K562 (cell line): Measurements from ENCODE around the gene CTSD. TPM values are rescaled to one million over a fixed set of nuclear protein-coding genes. Genes with fewer than 3 reads are reported as not detected.

ENCODE experiments used
- ATAC-seq: fragments of 200-7000 bp; cut with Tn5 transposase; 3 replicates; pipeline ENCODE4 v1.9.1; 2020; ENCODE audit warnings: moderate library complexity
- BruUV-seq: library from RNA; stranded (reverse); fragments of 400-500 nt; replicated peaks from 2 replicates; lab custom pipeline; 2021; lab: Mats Ljungman, UMichigan
- CTCF ChIA-PET: fragments of 300-600 bp; formaldehyde crosslinking; extraction: SDS; loops from one replicate; lab custom pipeline; 2021; ENCODE audit warnings: low intra/inter-chr PET ratio; lab: Yijun Ruan, JAX
- POLR2A ChIA-PET: fragments of 300-600, 350-650 bp; sonication (Branson Sonifier 250); formaldehyde crosslinking; extraction: SDS; loops from one replicate; lab custom pipeline; 2021; ENCODE audit warnings: antibody characterized with exemption, inconsistent platforms; lab: Yijun Ruan, JAX
- DNase-seq, 4 experiments: peaks; one replicate each; pipeline versions ENCODE4 v3.0.0 to v3.0.0-alpha.2; 2011 to 2018; ENCODE audit warnings: low spot score in 3 of 4, mixed read lengths in 3 of 4; ENCODE audit errors: extremely low read depth in 1 of 4
- FAIRE-seq: peaks from 2 replicates; lab custom pipeline; 2011; peaks lifted over from hg19 to GRCh38; lab: Jason Lieb, UNC
- H2AFZ ChIP-seq: 2 replicates; pipeline ENCODE4 v1.6.0; 2011; ENCODE audit warnings: low read depth, low read length, control low read depth, inconsistent platforms
- H3K27ac ChIP-seq: fragments of 200-600 bp; 3 replicates; pipeline ENCODE4 v1.8.0; 2011; ENCODE audit warnings: low read depth, mild to moderate bottlenecking, control low read depth, inconsistent platforms, low read length, moderate library complexity, mixed read lengths; ENCODE audit errors: extremely low read depth
- H3K27me3 ChIP-seq, 2 experiments: fragments of 300-600 bp in 1 of 2; 2 replicates in 1 of 2; 3 replicates in 1 of 2; pipeline versions ENCODE4 v1.6.0 to v1.8.0; 2011; ENCODE audit warnings: inconsistent platforms in 2 of 2, low read length in 2 of 2, mild to moderate bottlenecking in 1 of 2, mixed read lengths in 1 of 2, moderate library complexity in 1 of 2; ENCODE audit not compliant: control insufficient read depth in 2 of 2, insufficient read depth in 2 of 2
- H3K36me3 ChIP-seq: fragments of 300-600 bp; 3 replicates; pipeline ENCODE4 v1.8.0; 2011; ENCODE audit warnings: mild to moderate bottlenecking, low read length, inconsistent platforms; ENCODE audit not compliant: control insufficient read depth, insufficient read depth
- H3K4me1 ChIP-seq, 2 experiments: fragments of 200-600 bp in 1 of 2; replicated peaks in 1 of 2; 2 replicates in 1 of 2; 3 replicates in 1 of 2; pipeline versions ENCODE4 v1.5.1 to v1.8.0; 2011; ENCODE audit warnings: inconsistent platforms in 2 of 2, low read length in 2 of 2, mild to moderate bottlenecking in 1 of 2, mixed read lengths in 1 of 2, moderate library complexity in 1 of 2; ENCODE audit not compliant: control insufficient read depth in 2 of 2, insufficient read depth in 2 of 2
- H3K4me2 ChIP-seq: 2 replicates; pipeline ENCODE4 v1.6.1; 2011; ENCODE audit warnings: low read length, control low read depth, inconsistent platforms, mixed read lengths; ENCODE audit not compliant: insufficient read depth
- H3K4me3 ChIP-seq: fragments of 200-600 bp; sonication (generic), shearing (Covaris generic); 2 replicates; pipeline ENCODE4 v1.5.1; 2016; ENCODE audit warnings: control low read depth, inconsistent platforms
- H3K79me2 ChIP-seq: fragments of 200-600 bp; 3 replicates; pipeline ENCODE4 v1.8.0; 2011; ENCODE audit warnings: low read length, inconsistent platforms; ENCODE audit not compliant: control insufficient read depth, insufficient read depth
- H3K9ac ChIP-seq, 2 experiments: 2 replicates each; pipeline versions ENCODE4 v1.6.0 to v1.6.1; 2011; ENCODE audit warnings: low read depth in 2 of 2, low read length in 2 of 2, control low read depth in 1 of 2, inconsistent platforms in 1 of 2, mild to moderate bottlenecking in 1 of 2, mixed read lengths in 1 of 2; ENCODE audit not compliant: insufficient read depth in 1 of 2
- H3K9me1 ChIP-seq: one replicate; pipeline ENCODE4 v1.6.0; 2011; ENCODE audit warnings: inconsistent platforms, mild to moderate bottlenecking, low read length, moderate library complexity; ENCODE audit not compliant: control insufficient read depth, insufficient read depth
- H3K9me3 ChIP-seq: replicated peaks from 2 replicates; pipeline ENCODE4 v1.5.1; 2011; ENCODE audit warnings: low read depth, low read length, inconsistent platforms; ENCODE audit not compliant: control insufficient read depth, insufficient read depth
- H4K20me1 ChIP-seq: replicated peaks from 2 replicates; pipeline ENCODE4 v1.6.1; 2011; ENCODE audit warnings: low read length, inconsistent platforms, mixed read lengths; ENCODE audit not compliant: control insufficient read depth, insufficient read depth
- CGGBP1 ChIP-seq: fragments of 250-450 bp; sonication (Bioruptor Pico); IDR thresholded peaks from 2 replicates; pipeline ENCODE4 v1.9.0; 2021; ENCODE audit warnings: mild to moderate bottlenecking
- CLOCK ChIP-seq: fragments of 250-450 bp; sonication (Bioruptor Pico); IDR thresholded peaks from 2 replicates; pipeline ENCODE4 v1.4.0; 2020; ENCODE audit warnings: mild to moderate bottlenecking, moderate library complexity, borderline replicate concordance
- JUNB ChIP-seq: fragments of 450-650 bp; formaldehyde crosslinking; conservative IDR thresholded peaks from 2 replicates; pipeline ENCODE4 v1.4.0; 2020; ENCODE audit warnings: mild to moderate bottlenecking
- NCOR1 ChIP-seq: fragments of 450-650 bp; IDR thresholded peaks from 2 replicates; pipeline ENCODE4 v1.6.1; 2016; ENCODE audit warnings: mild to moderate bottlenecking, moderate library complexity
- PTBP1 ChIP-seq: fragments of 200-400 bp; formaldehyde crosslinking; IDR thresholded peaks from 2 replicates; pipeline ENCODE4 v1.6.1; 2017; ENCODE audit warnings: low read depth, low read length
- RUNX1 ChIP-seq: sonication (generic); IDR thresholded peaks from 2 replicates; pipeline ENCODE4 v1.6.1; 2016; ENCODE audit warnings: antibody characterized with exemption, low read depth
- ZFP1 ChIP-seq: fragments of 450-650 bp; formaldehyde crosslinking; IDR thresholded peaks from 2 replicates; pipeline ENCODE4 v1.4.0; 2020; ENCODE audit warnings: mild to moderate bottlenecking, mixed read lengths
- ZKSCAN3 ChIP-seq: fragments of 250-450 bp; sonication (Bioruptor Pico); IDR thresholded peaks from 2 replicates; pipeline ENCODE4 v1.4.0; 2020
- ZNF12 ChIP-seq: sonication (generic); formaldehyde crosslinking; IDR thresholded peaks from 2 replicates; pipeline ENCODE4 v1.4.0; 2020; ENCODE audit warnings: mild to moderate bottlenecking, missing genetic modification reagents
- ZNF277 ChIP-seq: fragments of 250-450 bp; sonication (Bioruptor Pico); IDR thresholded peaks from 2 replicates; pipeline ENCODE4 v1.8.0; 2022; ENCODE audit warnings: inconsistent platforms, mild to moderate bottlenecking, moderate library complexity, borderline replicate concordance
- ZNF282 ChIP-seq: sonication (generic); formaldehyde crosslinking; IDR thresholded peaks from 2 replicates; pipeline ENCODE4 v1.8.1; 2023; ENCODE audit warnings: missing genetic modification reagents
- ZNF311 ChIP-seq: fragments of 250-450 bp; sonication (Bioruptor Pico); IDR thresholded peaks from 2 replicates; pipeline ENCODE4 v1.4.0; 2020; ENCODE audit warnings: mild to moderate bottlenecking, moderate library complexity
- ZNF778 ChIP-seq: fragments of 450-650 bp; formaldehyde crosslinking; IDR thresholded peaks from 2 replicates; pipeline ENCODE4 v1.4.0; 2020; ENCODE audit warnings: mild to moderate bottlenecking, moderate library complexity
- WGBS: fragments of 100-300 bp; shearing (Covaris generic); methylation state at CpG from one replicate; pipeline ENCODE4 v1.1.6; 2016; ENCODE audit warnings: low coverage, mixed read lengths; ENCODE audit not compliant: insufficient coverage; ENCODE audit errors: missing lambda C conversion rate; 5-methylcytosine and 5-hydroxymethylcytosine counted together
- in situ Hi-C: fragments of 300-500 bp; cut with MboI; formaldehyde crosslinking; loops from 4 replicates; pipeline ENCODE4 v1.15.0; 2018; ENCODE audit warnings: inconsistent platforms, mixed read lengths
- intact Hi-C: fragments of 100-400 bp; cut with micrococcal nuclease; formaldehyde crosslinking; loops from 2 replicates; pipeline ENCODE4 v1.14.2; 2022
- polyA plus RNA-seq, 8 experiments: library from polyadenylated mRNA; depleted of rRNA in 4 of 8; stranded (reverse) in 5 of 8; unstranded in 3 of 8; fragments of >200 nt; fragmentation: Nextera tagmentation in 2 of 8; fragmentation: Illumina TruSeq in 1 of 8; extraction: Ambion mirVana in 2 of 8; extraction: Trizol in 1 of 8; gene quantifications; 2 replicates each; pipeline versions ENCODE4 v1.2.1 to v1.2.3, GENCODE V29; 2011 to 2014; ENCODE audit warnings: inconsistent platforms in 1 of 8, missing spikeins in 1 of 8
- total RNA-seq, 7 experiments: library from RNA; depleted of rRNA in 6 of 7; stranded (reverse); fragments of >200 nt in 6 of 7; fragmentation: Illumina TruSeq in 2 of 7; extraction: Trizol in 2 of 7; gene quantifications; 2 replicates each; pipeline versions ENCODE4 v1.2.1 to v1.2.3, GENCODE V29; 2011 to 2021; ENCODE audit warnings: low replicate concordance in 1 of 7

CTSD gene
- total and polyA plus RNA-seq, 9 of the 15 experiments (the other 6 are each of a cell fraction or from before 2014, with no cell fraction given): 1.0 to 112 (median 40.9) TPM

DNA sequence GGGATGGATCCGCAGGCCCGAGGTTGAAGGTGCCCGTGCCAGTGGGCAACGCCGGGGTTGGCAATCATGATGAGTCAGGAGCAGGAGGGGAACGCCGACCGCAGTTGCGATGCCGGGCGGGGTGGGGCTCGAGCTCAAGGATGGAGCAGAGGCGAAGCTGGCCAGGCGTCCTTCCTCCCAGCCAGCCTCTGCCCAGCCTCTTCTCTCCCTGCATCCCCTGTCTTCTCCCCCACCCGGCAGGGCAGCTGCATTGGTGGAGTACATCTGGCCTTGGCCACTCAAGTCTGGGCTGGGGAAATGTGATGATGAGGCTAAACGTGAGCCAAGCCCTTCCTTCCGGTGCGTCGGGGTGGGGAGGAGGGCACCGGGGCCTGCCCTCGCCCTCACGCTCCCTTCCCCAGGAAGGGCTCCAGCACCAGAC is 17.2 kb downstream of the CTSD start:
- H3K36me3 ChIP-seq: no peaks in the 10 kb centered on the region
- H3K4me2 ChIP-seq: no peak overlapping the region
- H3K27me3 ChIP-seq: peaks cover 0 to 6% of the 10 kb centered on the region in 2 experiments; a peak in 1 of 5 replicates
- FAIRE-seq (no peak), DNase-seq (no peak), ATAC-seq (no peak)
- POLR2A ChIA-PET: no interaction called here
- intact Hi-C loops (no loop called here), in situ Hi-C loops (no loop called here)
- 52% methylated on average over 7 of the region's 22 CpGs for WGBS
- no peak overlapping the region for H3K9ac ChIP-seq
- H3K4me3 ChIP-seq: no peak overlapping the region
- BruUV-seq: no TSS peak
- H4K20me1 ChIP-seq: 0 out of 2 replicates have a peak, but pooled peaks cover 4% of the 10 kb centered on the region
- TF ChIP-seq RUNX1 (no peak), ZNF12 (CRISPR knock-in tag) (no peak), ZNF311 (CRISPR knock-in tag) (no peak), ZFP1 (no peak), ZKSCAN3 (no peak), CGGBP1 (CRISPR knock-in tag) (no peak), ZNF778 (CRISPR knock-in tag) (no peak), NCOR1 (no peak), JUNB (CRISPR knock-in tag) (no peak), ZNF277 (CRISPR knock-in tag) (no peak), CLOCK (CRISPR knock-in tag) (no peak), PTBP1 (no peak), ZNF282 (CRISPR knock-in tag) (no peak)
- no peak overlapping the region for H3K27ac ChIP-seq
- no peak overlapping the region for H2AFZ ChIP-seq
- peaks cover 8% of the 10 kb centered on the region for H3K9me3 ChIP-seq
- H3K79me2 ChIP-seq: no peaks in the 10 kb centered on the region
- H3K4me1 ChIP-seq: peaks cover 0 to 14% of the 10 kb centered on the region in 2 experiments; a peak in 1 of 5 replicates
- CTCF ChIA-PET: no interaction called here
- H3K9me1 ChIP-seq: no peaks in the 10 kb centered on the region
